Measurements from ENCODE around the gene CDK15. TPM values are rescaled to one million over a fixed set of nuclear protein-coding genes. Genes with fewer than 3 reads are reported as not detected.

The CDK15 gene
- total RNA-seq (2022; extraction: Qiagen RNA extraction; ENCODE audit: low read depth), result not detected in 5 replicates

GRCh38 chr2:201806442-201807170 lies at the start of gene CDK15:
Gene CDK15, plus strand, starts transcription at chr2:201806537. Its CDS starts 128 bp downstream, at chr2:201806665.

GRCh38 chr2:201780674-201781493 lies 25.5 kb upstream of the CDK15 start, which contains the start of gene ALS2:
Gene ALS2, minus strand, starts transcription at chr2:201780933. Its CDS starts 12,048 bp downstream, at chr2:201768885.

Other genes starting within 250 kb of the CDK15 start
- 15.9 to 23.8 TPM (median 18.6 TPM) in 5 replicates for gene TMEM237, start 163.0 kb upstream of the CDK15 start, total RNA-seq (2022; extraction: Qiagen RNA extraction; ENCODE audit: low read depth)
- 0.07 to 0.18 TPM (median 0.14 TPM) in 5 replicates for gene MPP4, start 107.9 kb upstream of the CDK15 start, total RNA-seq (2022; extraction: Qiagen RNA extraction; ENCODE audit: low read depth)
- gene ALS2, start 25.6 kb upstream of the CDK15 start, total RNA-seq (2022; extraction: Qiagen RNA extraction; ENCODE audit: low read depth), result 9.3 to 14.0 TPM (median 11.6 TPM) in 5 replicates
- 5.2 to 7.9 TPM (median 6.9 TPM) in 5 replicates for gene FZD7, start 227.3 kb downstream of the CDK15 start, total RNA-seq (2022; extraction: Qiagen RNA extraction; ENCODE audit: low read depth)